Fibroblast of lung (primary cell): ENCODE results near the gene RAP1GAP2. TPM values are rescaled to one million over a fixed set of nuclear protein-coding genes. Genes with fewer than 3 reads are reported as not detected.

Experiments
- DNase-seq, 2 donors: peaks; one replicate each; pipeline versions ENCODE4 v3.0.0 to v3.0.0-alpha.2; 2010; ENCODE audit warnings: low read depth in 2 of 2
- H2AFZ ChIP-seq: 2 replicates; pipeline ENCODE4 v1.5.1; 2012; ENCODE audit warnings: low read length, control low read depth, inconsistent platforms
- H3K27ac ChIP-seq: 2 replicates; pipeline ENCODE4 v1.5.1; 2011; ENCODE audit warnings: low read length, control low read depth; ENCODE audit not compliant: insufficient read depth
- H3K27me3 ChIP-seq: 2 replicates; pipeline ENCODE4 v1.5.1; 2011; ENCODE audit warnings: mild to moderate bottlenecking, low read length; ENCODE audit not compliant: control insufficient read depth, insufficient read depth
- H3K36me3 ChIP-seq: 2 replicates; pipeline ENCODE4 v1.5.1; 2011; ENCODE audit warnings: low read length; ENCODE audit not compliant: control insufficient read depth, insufficient read depth
- H3K4me1 ChIP-seq: 2 replicates; pipeline ENCODE4 v1.5.1; 2011; ENCODE audit warnings: low read length; ENCODE audit not compliant: control insufficient read depth, insufficient read depth; ENCODE audit errors: extremely low read depth
- H3K4me2 ChIP-seq: 2 replicates; pipeline ENCODE4 v1.5.1; 2011; ENCODE audit warnings: low read length, control low read depth; ENCODE audit not compliant: insufficient read depth; ENCODE audit errors: extremely low read depth
- H3K4me3 ChIP-seq, 4 experiments: fragments of 200-600 bp in 1 of 4; sonication (generic) in 1 of 4; replicated peaks in 1 of 4; 2 replicates each; pipeline ENCODE4 v1.5.1; 2011 to 2016; ENCODE audit warnings: low read length in 4 of 4, low read depth in 3 of 4, mild to moderate bottlenecking in 3 of 4, control low read depth in 2 of 4, inconsistent platforms in 1 of 4, mixed read lengths in 1 of 4; ENCODE audit not compliant: insufficient read depth in 1 of 4; ENCODE audit errors: control extremely low read depth in 1 of 4
- H3K79me2 ChIP-seq: 2 replicates; pipeline ENCODE4 v1.5.1; 2012; ENCODE audit warnings: mild to moderate bottlenecking, low read length, inconsistent platforms; ENCODE audit not compliant: control insufficient read depth, insufficient read depth
- H3K9ac ChIP-seq: 2 replicates; pipeline ENCODE4 v1.5.1; 2011; ENCODE audit warnings: mild to moderate bottlenecking, low read length, control low read depth; ENCODE audit not compliant: insufficient read depth
- H3K9me3 ChIP-seq: 2 replicates; pipeline ENCODE4 v1.5.1; 2012; ENCODE audit warnings: low read depth, low read length; ENCODE audit not compliant: control insufficient read depth, insufficient read depth
- H4K20me1 ChIP-seq: 2 replicates; pipeline ENCODE4 v1.5.1; 2011; ENCODE audit warnings: low read length; ENCODE audit not compliant: control insufficient read depth, insufficient read depth; ENCODE audit errors: extremely low read depth
- EZH2 ChIP-seq: IDR thresholded peaks from 2 replicates; pipeline ENCODE4 v1.5.1; 2012; ENCODE audit warnings: low read length, control low read depth, mild to moderate bottlenecking; ENCODE audit errors: missing control alignments
- polyA plus RNA-seq, 2 donors: library from polyadenylated mRNA; depleted of rRNA in 1 of 2; stranded (reverse) in 1 of 2; unstranded in 1 of 2; fragments of >200 nt; gene quantifications; 2 replicates each; pipeline ENCODE4 v1.2.1, GENCODE V29; 2011 to 2012; ENCODE audit warnings: missing spikeins in 1 of 2
- total RNA-seq: library from RNA; depleted of rRNA; stranded (reverse); fragments of >200 nt; gene quantifications from 2 replicates; pipeline ENCODE4 v1.2.1, GENCODE V29; 2014
- TF ChIP-seq, protein P1 (sequence below), 2 donors: IDR thresholded peaks in 1 of 2; conservative IDR thresholded peaks in 1 of 2; 1 replicate in 1 of 2; 2 replicates in 1 of 2; pipeline ENCODE4 v1.5.1; 2011 to 2012; ENCODE audit warnings: low read length in 2 of 2, control low read depth in 1 of 2, inconsistent platforms in 1 of 2, low read depth in 1 of 2, mild to moderate bottlenecking in 1 of 2

RAP1GAP2 gene
- total and polyA plus RNA-seq, 2 donors (not counting 1 experiment from before 2014, with no cell fraction given): 0.33 to 0.99 TPM

DNA sequence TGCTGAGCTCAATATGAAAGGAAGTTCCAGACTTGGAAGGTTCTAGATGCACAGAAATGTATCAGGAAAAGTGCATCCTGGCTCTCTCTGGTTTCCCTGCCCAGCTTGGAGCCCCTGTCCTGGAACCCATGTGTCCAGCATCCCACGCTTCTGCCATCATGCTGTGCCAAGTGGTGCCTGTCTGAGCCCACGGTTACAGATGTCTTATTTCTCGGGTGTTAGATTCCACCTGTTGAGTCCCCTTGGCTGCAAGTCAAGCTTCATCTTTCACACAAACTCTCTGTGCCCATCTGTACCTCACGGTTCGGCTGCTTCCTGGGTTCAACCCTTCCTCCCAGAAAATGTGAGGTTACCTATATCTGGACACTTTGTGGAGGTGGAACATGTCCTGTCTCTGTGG lies 244.6 kb downstream of the RAP1GAP2 start:
- no peak overlapping the region for H3K27ac ChIP-seq
- no peak overlapping the region for H2AFZ ChIP-seq
- no peaks in the 10 kb centered on the region for H3K4me1 ChIP-seq
- H3K79me2 ChIP-seq: no peaks in the 10 kb centered on the region
- no peak overlapping the region for H3K4me2 ChIP-seq
- DNase-seq: no peak
- H3K9me3 ChIP-seq: no peaks in the 10 kb centered on the region
- no peak overlapping the region for H3K4me3 ChIP-seq
- H4K20me1 ChIP-seq: no peaks in the 10 kb centered on the region
- no peak overlapping the region for H3K9ac ChIP-seq
- no peaks in the 10 kb centered on the region for H3K36me3 ChIP-seq
- H3K27me3 ChIP-seq: no peaks in the 10 kb centered on the region
- TF ChIP-seq, protein P1, sequence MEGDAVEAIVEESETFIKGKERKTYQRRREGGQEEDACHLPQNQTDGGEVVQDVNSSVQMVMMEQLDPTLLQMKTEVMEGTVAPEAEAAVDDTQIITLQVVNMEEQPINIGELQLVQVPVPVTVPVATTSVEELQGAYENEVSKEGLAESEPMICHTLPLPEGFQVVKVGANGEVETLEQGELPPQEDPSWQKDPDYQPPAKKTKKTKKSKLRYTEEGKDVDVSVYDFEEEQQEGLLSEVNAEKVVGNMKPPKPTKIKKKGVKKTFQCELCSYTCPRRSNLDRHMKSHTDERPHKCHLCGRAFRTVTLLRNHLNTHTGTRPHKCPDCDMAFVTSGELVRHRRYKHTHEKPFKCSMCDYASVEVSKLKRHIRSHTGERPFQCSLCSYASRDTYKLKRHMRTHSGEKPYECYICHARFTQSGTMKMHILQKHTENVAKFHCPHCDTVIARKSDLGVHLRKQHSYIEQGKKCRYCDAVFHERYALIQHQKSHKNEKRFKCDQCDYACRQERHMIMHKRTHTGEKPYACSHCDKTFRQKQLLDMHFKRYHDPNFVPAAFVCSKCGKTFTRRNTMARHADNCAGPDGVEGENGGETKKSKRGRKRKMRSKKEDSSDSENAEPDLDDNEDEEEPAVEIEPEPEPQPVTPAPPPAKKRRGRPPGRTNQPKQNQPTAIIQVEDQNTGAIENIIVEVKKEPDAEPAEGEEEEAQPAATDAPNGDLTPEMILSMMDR (conservative IDR thresholded peaks at IDR 0.05 in 1 of 2, IDR thresholded peaks at IDR 0.05 in 1 of 2; ENCODE audit: low read depth in 1 of 2, low read length in 2 of 2): no peak
- TF ChIP-seq EZH2: no peak

GRCh38 chr17:3043737-3044365 lies 247.6 kb downstream of the RAP1GAP2 start:
- DNase-seq: no peak
- Histone ChIP-seq H3K4me3 (no peak overlapping the region), H3K27ac (no peak overlapping the region), H3K79me2 (no peaks in the 10 kb centered on the region), H3K4me1 (no peaks in the 10 kb centered on the region), H3K27me3 (no peaks in the 10 kb centered on the region), H2AFZ (no peak overlapping the region), H3K4me2 (no peak overlapping the region), H3K9ac (no peak overlapping the region), H3K9me3 (no peaks in the 10 kb centered on the region), H3K36me3 (no peaks in the 10 kb centered on the region), H4K20me1 (no peaks in the 10 kb centered on the region)
- TF ChIP-seq, protein P1 (conservative IDR thresholded peaks at IDR 0.05 in 1 of 2, IDR thresholded peaks at IDR 0.05 in 1 of 2; ENCODE audit: low read depth in 1 of 2, low read length in 2 of 2): peak in 1 of 2 donors; percentile 26
- no peak for TF ChIP-seq EZH2

- no peaks in the 10 kb centered on the region for H3K4me1 ChIP-seq
- H2AFZ ChIP-seq: no peak overlapping the region
- H3K27ac ChIP-seq: no peak overlapping the region
- H3K79me2 ChIP-seq: no peaks in the 10 kb centered on the region
- no peak overlapping the region for H3K4me3 ChIP-seq
- TF ChIP-seq EZH2: no peak
- TF ChIP-seq, protein P1 (conservative IDR thresholded peaks at IDR 0.05 in 1 of 2, IDR thresholded peaks at IDR 0.05 in 1 of 2; ENCODE audit: low read depth in 1 of 2, low read length in 2 of 2): no peak
- no peaks in the 10 kb centered on the region for H3K27me3 ChIP-seq
- H3K4me2 ChIP-seq: no peak overlapping the region
- no peaks in the 10 kb centered on the region for H3K9me3 ChIP-seq
- H3K36me3 ChIP-seq: no peaks in the 10 kb centered on the region
- no peak for DNase-seq
- no peaks in the 10 kb centered on the region for H4K20me1 ChIP-seq
- no peak overlapping the region for H3K9ac ChIP-seq
Observed at GRCh38 chr17:3046753-3047152, 250.5 kb downstream of the RAP1GAP2 start.
